Measurements from ENCODE around the gene MSANTD7. TPM values are rescaled to one million over a fixed set of nuclear protein-coding genes. Genes with fewer than 3 reads are reported as not detected.

The MSANTD7 gene
- total and polyA plus RNA-seq, 7 experiments from 2014 or later: 7.6 to 31.4 (median 17.2) TPM

GRCh38 chr10:14843327-14843988 is 5.4 kb downstream of the MSANTD7 start:
- intact Hi-C loops (cut with micrococcal nuclease): no loop called here
- H3K27me3 ChIP-seq (ENCODE audit: control insufficient read depth in 2 of 2, insufficient read depth in 2 of 2, low read length in 2 of 2): no peaks in the 10 kb centered on the region
- H3K9me3 Mint-ChIP-seq: no peaks in the 10 kb centered on the region
- no peak overlapping the region for H3K27ac Mint-ChIP-seq
- peaks cover 6 to 8% of the 10 kb centered on the region in 2 donors for H3K4me1 ChIP-seq (ENCODE audit: control insufficient read depth in 2 of 2, insufficient read depth in 2 of 2, low read length in 2 of 2)
- ChIA-PET CTCF (interaction anchor here (1.4 kb wide), 1 partner anchor 344 kb away, joined by 4 read pairs; no protein-coding TSS in a partner anchor), POLR2A (interaction anchor here (0.6 kb wide), 2 partner anchors 29 to 1535 kb away, joined by 3 to 6 read pairs; no protein-coding TSS in a partner anchor)
- ATAC-seq: no peak
- no peak overlapping the region for H3K27ac ChIP-seq (ENCODE audit: low read depth, low read length)
- no peaks in the 10 kb centered on the region for H3K27me3 Mint-ChIP-seq
- DNase-seq: no peak
- H3K4me3 ChIP-seq (ENCODE audit: low read length): no peak overlapping the region
- H3K4me1 Mint-ChIP-seq: peaks cover 19 to 38% (median 27%) of the 10 kb centered on the region in 7 donors
- H3K4me3 Mint-ChIP-seq: no peak overlapping the region
- peaks cover 7 to 34% (median 16%) of the 10 kb centered on the region in 5 donors for H3K36me3 Mint-ChIP-seq
- H3K36me3 ChIP-seq (ENCODE audit: control insufficient read depth in 2 of 3, insufficient read depth in 3 of 3, low read length in 3 of 3): peaks cover 6 to 47% (median 9%) of the 10 kb centered on the region in 3 experiments
- no peaks in the 10 kb centered on the region for H3K9me3 ChIP-seq (ENCODE audit: control insufficient read depth in 2 of 3, low read length in 3 of 3)

DNA sequence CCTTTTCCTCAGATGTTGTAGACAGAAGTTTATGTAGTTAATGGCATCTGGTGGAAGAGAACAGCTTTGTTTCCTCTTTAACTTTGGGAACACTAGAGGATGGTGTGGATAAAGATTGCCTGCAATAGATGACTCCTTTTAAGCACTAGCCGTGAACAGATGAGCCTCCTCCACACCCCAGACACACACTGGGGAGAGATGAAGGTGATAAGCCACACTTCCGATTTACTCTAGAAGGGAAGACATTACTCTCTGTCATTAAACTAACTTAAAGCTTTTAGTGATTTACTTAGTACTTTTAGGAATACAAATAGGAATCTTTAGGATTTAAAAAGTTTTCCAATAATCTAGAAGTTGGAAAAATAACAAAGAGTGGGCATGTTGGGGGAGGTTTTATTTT is 6.8 kb downstream of the MSANTD7 start:
- Histone ChIP-seq H3K4me1 (ENCODE audit: control insufficient read depth in 2 of 2, insufficient read depth in 2 of 2, low read length in 2 of 2) (no peaks in the 10 kb centered on the region), H3K36me3 (ENCODE audit: control insufficient read depth in 2 of 3, insufficient read depth in 3 of 3, low read length in 3 of 3) (peaks cover 6 to 47% (median 9%) of the 10 kb centered on the region in 3 experiments), H3K27ac (ENCODE audit: low read depth, low read length) (no peak overlapping the region), H3K4me3 (ENCODE audit: low read length) (no peak overlapping the region), H3K9me3 (ENCODE audit: control insufficient read depth in 2 of 3, low read length in 3 of 3) (no peaks in the 10 kb centered on the region), H3K27me3 (ENCODE audit: control insufficient read depth in 2 of 2, insufficient read depth in 2 of 2, low read length in 2 of 2) (no peaks in the 10 kb centered on the region)
- ATAC-seq: no peak
- CTCF ChIA-PET: no interaction called here
- Mint-ChIP-seq H3K9me3 (no peaks in the 10 kb centered on the region), H3K27me3 (no peaks in the 10 kb centered on the region), H3K27ac (peak overlapping the region in 2 of 9 donors; percentile 29 to 54), H3K4me3 (no peak overlapping the region), H3K36me3 (peaks cover 7 to 41% (median 22%) of the 10 kb centered on the region in 5 donors), H3K4me1 (peaks cover 12 to 33% (median 15%) of the 10 kb centered on the region in 7 donors)
- intact Hi-C loops (cut with micrococcal nuclease): no loop called here
- DNase-seq: no peak
- POLR2A ChIA-PET: interaction anchor here (0.6 kb wide), 1 partner anchor 1226 kb away, joined by 3 read pairs; no protein-coding TSS in a partner anchor

DNA sequence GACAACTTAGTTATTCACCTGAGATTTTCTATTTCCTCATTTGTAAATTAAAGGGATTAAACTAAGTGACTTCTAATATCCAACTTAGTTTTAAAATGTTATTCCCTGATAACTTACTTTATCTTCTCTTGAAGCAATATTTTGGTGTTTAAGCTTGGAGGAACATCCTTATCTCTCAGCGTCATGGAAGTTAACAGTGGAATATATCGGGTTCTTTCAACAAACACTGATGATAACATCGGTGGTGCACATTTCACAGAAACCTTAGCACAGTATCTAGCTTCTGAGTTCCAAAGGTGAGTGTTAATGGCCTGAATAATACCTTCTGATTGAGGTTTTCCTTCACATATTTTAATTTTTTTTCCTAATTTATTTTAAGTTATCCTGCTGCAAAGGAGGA is 14.1 kb downstream of the MSANTD7 start:
- Mint-ChIP-seq H3K9me3 (no peaks in the 10 kb centered on the region), H3K27me3 (no peaks in the 10 kb centered on the region)
- peaks cover 0 to 12% (median 7%) of the 10 kb centered on the region in 3 experiments for H3K36me3 ChIP-seq (ENCODE audit: control insufficient read depth in 2 of 3, insufficient read depth in 3 of 3, low read length in 3 of 3)

GRCh38 chr10:14855453-14855852 is 17.3 kb downstream of the MSANTD7 start:
- Mint-ChIP-seq H3K27ac (no peak overlapping the region), H3K27me3 (no peaks in the 10 kb centered on the region), H3K9me3 (no peaks in the 10 kb centered on the region), H3K4me3 (no peak overlapping the region), H3K36me3 (peaks cover 8 to 60% (median 18%) of the 10 kb centered on the region in 5 donors), H3K4me1 (peaks cover 0 to 11% (median 2%) of the 10 kb centered on the region in 7 donors)
- ATAC-seq (no peak), DNase-seq (no peak)
- intact Hi-C loops (cut with micrococcal nuclease): no loop called here
- ChIA-PET CTCF (no interaction called here), POLR2A (no interaction called here)
- peaks cover 0 to 29% (median 7%) of the 10 kb centered on the region in 3 experiments for H3K36me3 ChIP-seq (ENCODE audit: control insufficient read depth in 2 of 3, insufficient read depth in 3 of 3, low read length in 3 of 3)
- H3K27ac ChIP-seq (ENCODE audit: low read depth, low read length): no peak overlapping the region
- no peaks in the 10 kb centered on the region for H3K9me3 ChIP-seq (ENCODE audit: control insufficient read depth in 2 of 3, low read length in 3 of 3)
- H3K4me1 ChIP-seq (ENCODE audit: control insufficient read depth in 2 of 2, insufficient read depth in 2 of 2, low read length in 2 of 2): no peaks in the 10 kb centered on the region
- no peaks in the 10 kb centered on the region for H3K27me3 ChIP-seq (ENCODE audit: control insufficient read depth in 2 of 2, insufficient read depth in 2 of 2, low read length in 2 of 2)
- no peak overlapping the region for H3K4me3 ChIP-seq (ENCODE audit: low read length)

More for the DNA sequence above, 14.1 kb downstream of the MSANTD7 start:
- no peak overlapping the region for H3K4me3 ChIP-seq (ENCODE audit: low read length)
- DNase-seq: no peak
- no peaks in the 10 kb centered on the region for H3K27me3 ChIP-seq (ENCODE audit: control insufficient read depth in 2 of 2, insufficient read depth in 2 of 2, low read length in 2 of 2)
- Mint-ChIP-seq H3K4me3 (no peak overlapping the region), H3K4me1 (peaks cover 0 to 4% (median 0%) of the 10 kb centered on the region in 7 donors), H3K27ac (no peak overlapping the region), H3K36me3 (peaks cover 3 to 53% (median 17%) of the 10 kb centered on the region in 5 donors)
- no peak for ATAC-seq
- H3K9me3 ChIP-seq (ENCODE audit: control insufficient read depth in 2 of 3, low read length in 3 of 3): no peaks in the 10 kb centered on the region
- intact Hi-C loops (cut with micrococcal nuclease): no loop called here
- POLR2A ChIA-PET: no interaction called here
- H3K4me1 ChIP-seq (ENCODE audit: control insufficient read depth in 2 of 2, insufficient read depth in 2 of 2, low read length in 2 of 2): no peaks in the 10 kb centered on the region
- CTCF ChIA-PET: interaction anchor here (0.6 kb wide), 1 partner anchor 134 kb away, joined by 3 read pairs; no protein-coding TSS in a partner anchor
- no peak overlapping the region for H3K27ac ChIP-seq (ENCODE audit: low read depth, low read length)

DNA sequence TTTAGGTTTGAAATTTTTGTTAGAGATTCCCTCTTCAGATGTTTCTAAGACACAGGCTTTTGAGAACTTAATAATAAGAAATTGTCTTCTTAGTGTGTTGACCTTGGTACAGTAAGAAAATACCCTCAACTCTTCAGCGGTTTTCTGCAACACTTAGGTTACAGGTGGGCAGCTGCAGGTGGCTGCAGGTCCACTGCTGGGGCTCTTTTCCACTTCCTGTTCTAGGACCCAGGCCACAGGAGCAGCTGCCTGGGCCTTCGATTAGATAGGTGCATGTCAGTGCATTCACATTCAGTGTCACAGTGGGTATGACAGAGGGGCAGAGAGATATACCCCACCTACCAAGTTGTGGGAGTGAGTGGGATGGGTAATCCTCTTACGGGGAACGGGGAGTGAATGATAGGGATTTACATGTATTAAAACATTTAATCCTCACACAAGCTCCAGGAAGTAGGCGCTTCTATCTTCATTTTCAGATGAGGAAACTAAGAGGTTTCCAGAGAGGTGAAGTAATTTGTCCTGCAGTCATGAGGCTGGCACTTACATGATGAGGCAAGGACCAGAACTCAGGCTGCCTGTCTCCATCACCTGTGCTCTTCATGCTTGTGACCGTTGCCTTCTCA is 20.3 kb downstream of the MSANTD7 start:
- Histone ChIP-seq H3K4me1 (ENCODE audit: control insufficient read depth in 2 of 2, insufficient read depth in 2 of 2, low read length in 2 of 2) (no peaks in the 10 kb centered on the region), H3K27ac (ENCODE audit: low read depth, low read length) (no peak overlapping the region), H3K36me3 (ENCODE audit: control insufficient read depth in 2 of 3, insufficient read depth in 3 of 3, low read length in 3 of 3) (peaks cover 0 to 39% (median 7%) of the 10 kb centered on the region in 3 experiments), H3K9me3 (ENCODE audit: control insufficient read depth in 2 of 3, low read length in 3 of 3) (no peaks in the 10 kb centered on the region), H3K27me3 (ENCODE audit: control insufficient read depth in 2 of 2, insufficient read depth in 2 of 2, low read length in 2 of 2) (no peaks in the 10 kb centered on the region), H3K4me3 (ENCODE audit: low read length) (no peak overlapping the region)
- intact Hi-C loops (cut with micrococcal nuclease): no loop called here
- Mint-ChIP-seq H3K9me3 (no peaks in the 10 kb centered on the region), H3K36me3 (peaks cover 11 to 50% (median 23%) of the 10 kb centered on the region in 5 donors), H3K27me3 (no peaks in the 10 kb centered on the region), H3K27ac (peak overlapping the region in 3 of 9 donors; percentile 2 to 53 (median 13)), H3K4me3 (peak overlapping the region in 1 of 10 donors; percentile 28), H3K4me1 (peaks cover 0 to 17% (median 5%) of the 10 kb centered on the region in 7 donors)
- DNase-seq: no peak
- ChIA-PET POLR2A (no interaction called here), CTCF (no interaction called here)
- no peak for ATAC-seq

DNA sequence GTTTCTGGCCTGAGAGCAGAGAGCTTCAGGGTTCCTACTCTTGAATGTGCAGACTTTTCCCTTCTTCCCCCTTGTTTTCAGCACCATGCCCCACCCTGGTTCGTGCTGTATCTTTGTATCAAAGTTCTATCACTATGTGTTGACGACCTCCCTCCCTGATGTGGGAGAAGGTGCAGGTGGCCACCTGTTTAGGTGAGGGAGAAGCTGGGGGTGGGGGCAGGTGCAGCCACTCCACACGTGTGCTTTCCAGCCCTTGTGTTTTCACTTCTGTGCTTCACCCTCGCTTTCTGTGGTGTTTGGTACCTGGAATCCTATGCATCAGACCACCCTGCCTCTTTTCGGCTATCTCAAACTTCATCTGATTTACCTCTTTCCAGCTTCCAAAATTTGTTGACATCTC is 20.9 kb downstream of the MSANTD7 start:
- peaks cover 0 to 17% (median 5%) of the 10 kb centered on the region in 7 donors for H3K4me1 Mint-ChIP-seq
- H3K27ac Mint-ChIP-seq: peak overlapping the region in 1 of 9 donors; percentile 70
- H3K4me3 Mint-ChIP-seq: no peak overlapping the region
- H3K9me3 Mint-ChIP-seq: no peaks in the 10 kb centered on the region
- H3K9me3 ChIP-seq (ENCODE audit: control insufficient read depth in 2 of 3, low read length in 3 of 3): no peaks in the 10 kb centered on the region
- peaks cover 15 to 50% (median 24%) of the 10 kb centered on the region in 5 donors for H3K36me3 Mint-ChIP-seq
- DNase-seq (no peak), ATAC-seq (no peak)
- H3K36me3 ChIP-seq (ENCODE audit: control insufficient read depth in 2 of 3, insufficient read depth in 3 of 3, low read length in 3 of 3): peaks cover 0 to 45% (median 7%) of the 10 kb centered on the region in 3 experiments
- POLR2A ChIA-PET: no interaction called here
- H3K27me3 Mint-ChIP-seq: no peaks in the 10 kb centered on the region
- no peak overlapping the region for H3K27ac ChIP-seq (ENCODE audit: low read depth, low read length)
- H3K27me3 ChIP-seq (ENCODE audit: control insufficient read depth in 2 of 2, insufficient read depth in 2 of 2, low read length in 2 of 2): no peaks in the 10 kb centered on the region
- CTCF ChIA-PET: no interaction called here
- H3K4me3 ChIP-seq (ENCODE audit: low read length): no peak overlapping the region
- H3K4me1 ChIP-seq (ENCODE audit: control insufficient read depth in 2 of 2, insufficient read depth in 2 of 2, low read length in 2 of 2): no peaks in the 10 kb centered on the region
- intact Hi-C loops (cut with micrococcal nuclease): no loop called here
